Measurements from ENCODE around the gene TMEM245. TPM values are rescaled to one million over a fixed set of nuclear protein-coding genes. Genes with fewer than 3 reads are reported as not detected.

TMEM245 gene
- total and polyA plus RNA-seq, 2 donors (not counting 1 experiment from before 2014, with no cell fraction given), result 48.2 to 48.8 TPM

DNA sequence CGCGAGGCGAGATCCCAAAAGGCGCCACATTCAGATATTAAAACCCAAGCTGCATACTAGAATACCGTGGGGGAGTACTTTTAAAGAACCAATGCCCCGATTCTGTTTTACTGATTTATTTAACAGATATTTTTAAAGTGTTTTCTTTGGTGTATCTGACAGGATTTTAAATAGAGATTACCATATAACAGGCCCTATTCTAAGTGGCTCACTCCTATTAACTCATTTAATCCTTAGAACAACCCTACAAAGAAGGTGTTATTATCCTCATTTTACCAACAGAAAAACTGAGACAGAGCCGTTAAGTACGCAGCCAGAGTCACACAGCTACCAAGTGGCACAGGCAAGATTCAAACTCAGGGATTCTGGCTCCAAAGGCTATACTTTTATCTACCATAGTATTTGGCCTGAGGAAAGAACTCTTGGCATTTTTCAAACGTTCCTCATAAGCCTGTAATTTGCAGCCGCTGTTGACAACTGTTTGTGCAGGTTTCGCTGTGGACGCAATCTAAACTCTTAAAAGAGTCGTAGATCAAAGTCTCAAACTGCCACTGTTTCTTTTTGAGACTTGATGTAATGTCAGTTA lies 550 bp upstream of the TMEM245 start:
- no peak overlapping the region for H3K9ac ChIP-seq (ENCODE audit: insufficient read depth, low read length)
- no peaks in the 10 kb centered on the region for H4K20me1 ChIP-seq (ENCODE audit: control insufficient read depth, extremely low read depth, insufficient read depth, low read length)
- no peak for DNase-seq (ENCODE audit: low read depth in 2 of 2)
- H3K9me3 ChIP-seq (ENCODE audit: control insufficient read depth, insufficient read depth, low read depth, low read length), result no peaks in the 10 kb centered on the region
- TF ChIP-seq, protein P1, sequence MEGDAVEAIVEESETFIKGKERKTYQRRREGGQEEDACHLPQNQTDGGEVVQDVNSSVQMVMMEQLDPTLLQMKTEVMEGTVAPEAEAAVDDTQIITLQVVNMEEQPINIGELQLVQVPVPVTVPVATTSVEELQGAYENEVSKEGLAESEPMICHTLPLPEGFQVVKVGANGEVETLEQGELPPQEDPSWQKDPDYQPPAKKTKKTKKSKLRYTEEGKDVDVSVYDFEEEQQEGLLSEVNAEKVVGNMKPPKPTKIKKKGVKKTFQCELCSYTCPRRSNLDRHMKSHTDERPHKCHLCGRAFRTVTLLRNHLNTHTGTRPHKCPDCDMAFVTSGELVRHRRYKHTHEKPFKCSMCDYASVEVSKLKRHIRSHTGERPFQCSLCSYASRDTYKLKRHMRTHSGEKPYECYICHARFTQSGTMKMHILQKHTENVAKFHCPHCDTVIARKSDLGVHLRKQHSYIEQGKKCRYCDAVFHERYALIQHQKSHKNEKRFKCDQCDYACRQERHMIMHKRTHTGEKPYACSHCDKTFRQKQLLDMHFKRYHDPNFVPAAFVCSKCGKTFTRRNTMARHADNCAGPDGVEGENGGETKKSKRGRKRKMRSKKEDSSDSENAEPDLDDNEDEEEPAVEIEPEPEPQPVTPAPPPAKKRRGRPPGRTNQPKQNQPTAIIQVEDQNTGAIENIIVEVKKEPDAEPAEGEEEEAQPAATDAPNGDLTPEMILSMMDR (conservative IDR thresholded peaks at IDR 0.05 in 1 of 2, IDR thresholded peaks at IDR 0.05 in 1 of 2; ENCODE audit: low read depth in 1 of 2, low read length in 2 of 2), result no peak
- no peak for TF ChIP-seq EZH2 (IDR thresholded peaks at IDR 0.05; ENCODE audit: low read length, missing control alignments)
- H3K4me1 ChIP-seq (ENCODE audit: control insufficient read depth, extremely low read depth, insufficient read depth, low read length), result peaks cover 2% of the 10 kb centered on the region
- peak overlapping the region; percentile 1 for H3K4me2 ChIP-seq (ENCODE audit: extremely low read depth, insufficient read depth, low read length)
- H3K36me3 ChIP-seq (ENCODE audit: control insufficient read depth, insufficient read depth, low read length), result no peaks in the 10 kb centered on the region
- peak overlapping the region in 1 of 4 experiments; percentile 40 for H3K4me3 ChIP-seq (replicated peaks in 1 of 4; ENCODE audit: control extremely low read depth in 1 of 4, insufficient read depth in 1 of 4, low read depth in 3 of 4, low read length in 4 of 4)
- H3K27ac ChIP-seq (ENCODE audit: insufficient read depth, low read length), result no peak overlapping the region
- peaks cover 42% of the 10 kb centered on the region for H3K79me2 ChIP-seq (ENCODE audit: control insufficient read depth, insufficient read depth, low read length)
- H3K27me3 ChIP-seq (ENCODE audit: control insufficient read depth, insufficient read depth, low read length), result no peaks in the 10 kb centered on the region
- H2AFZ ChIP-seq (ENCODE audit: low read length), result no peak overlapping the region

DNA sequence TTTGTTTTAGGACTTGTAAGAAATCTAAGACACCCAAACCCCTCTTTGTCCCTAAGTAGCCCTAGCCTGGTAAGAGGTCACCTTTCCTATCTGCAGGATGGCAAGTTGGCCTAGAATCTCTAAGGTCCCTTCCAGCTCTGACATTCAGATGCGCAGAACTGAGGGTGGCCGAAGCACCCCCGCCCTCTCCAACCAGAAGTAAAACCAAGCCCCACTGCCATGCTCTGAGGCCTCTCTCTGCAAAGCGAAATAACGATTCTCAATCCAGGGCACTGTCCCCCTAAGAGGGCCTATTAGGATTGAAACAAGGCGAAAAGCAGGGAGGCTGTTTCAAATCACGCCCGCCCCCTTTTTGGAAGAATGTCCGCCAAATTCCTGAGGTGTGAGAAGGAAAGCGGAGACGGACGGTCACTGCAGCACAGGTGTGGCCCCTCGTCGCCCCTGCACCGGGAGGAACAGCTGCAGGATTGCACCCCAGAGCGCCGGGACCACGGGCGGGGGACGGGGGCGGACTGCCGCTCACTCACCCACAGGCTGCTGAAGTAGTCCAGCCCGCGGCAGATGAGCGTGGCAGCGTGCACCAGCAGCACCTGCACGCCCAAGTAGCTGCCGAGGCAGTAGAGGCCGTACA lies 824 bp downstream of the TMEM245 start:
- H2AFZ ChIP-seq (ENCODE audit: low read length), result no peak overlapping the region
- DNase-seq (ENCODE audit: low read depth in 2 of 2), result peak; percentile 16 to 32
- no peaks in the 10 kb centered on the region for H3K36me3 ChIP-seq (ENCODE audit: control insufficient read depth, insufficient read depth, low read length)
- no peaks in the 10 kb centered on the region for H3K27me3 ChIP-seq (ENCODE audit: control insufficient read depth, insufficient read depth, low read length)
- peaks cover 2% of the 10 kb centered on the region for H3K4me1 ChIP-seq (ENCODE audit: control insufficient read depth, extremely low read depth, insufficient read depth, low read length)
- peak overlapping the region; percentile 48 for H3K27ac ChIP-seq (ENCODE audit: insufficient read depth, low read length)
- TF ChIP-seq, protein P1 (conservative IDR thresholded peaks at IDR 0.05 in 1 of 2, IDR thresholded peaks at IDR 0.05 in 1 of 2; ENCODE audit: low read depth in 1 of 2, low read length in 2 of 2), result no peak
- no peak for TF ChIP-seq EZH2 (IDR thresholded peaks at IDR 0.05; ENCODE audit: low read length, missing control alignments)
- no peaks in the 10 kb centered on the region for H3K9me3 ChIP-seq (ENCODE audit: control insufficient read depth, insufficient read depth, low read depth, low read length)
- H3K4me3 ChIP-seq (replicated peaks in 1 of 4; ENCODE audit: control extremely low read depth in 1 of 4, insufficient read depth in 1 of 4, low read depth in 3 of 4, low read length in 4 of 4), result peak overlapping the region; percentile 74 to 88 (median 82)
- peaks cover 55% of the 10 kb centered on the region for H3K79me2 ChIP-seq (ENCODE audit: control insufficient read depth, insufficient read depth, low read length)
- no peaks in the 10 kb centered on the region for H4K20me1 ChIP-seq (ENCODE audit: control insufficient read depth, extremely low read depth, insufficient read depth, low read length)
- peak overlapping the region; percentile 85 for H3K4me2 ChIP-seq (ENCODE audit: extremely low read depth, insufficient read depth, low read length)
- H3K9ac ChIP-seq (ENCODE audit: insufficient read depth, low read length), result peak overlapping the region; percentile 77

DNA sequence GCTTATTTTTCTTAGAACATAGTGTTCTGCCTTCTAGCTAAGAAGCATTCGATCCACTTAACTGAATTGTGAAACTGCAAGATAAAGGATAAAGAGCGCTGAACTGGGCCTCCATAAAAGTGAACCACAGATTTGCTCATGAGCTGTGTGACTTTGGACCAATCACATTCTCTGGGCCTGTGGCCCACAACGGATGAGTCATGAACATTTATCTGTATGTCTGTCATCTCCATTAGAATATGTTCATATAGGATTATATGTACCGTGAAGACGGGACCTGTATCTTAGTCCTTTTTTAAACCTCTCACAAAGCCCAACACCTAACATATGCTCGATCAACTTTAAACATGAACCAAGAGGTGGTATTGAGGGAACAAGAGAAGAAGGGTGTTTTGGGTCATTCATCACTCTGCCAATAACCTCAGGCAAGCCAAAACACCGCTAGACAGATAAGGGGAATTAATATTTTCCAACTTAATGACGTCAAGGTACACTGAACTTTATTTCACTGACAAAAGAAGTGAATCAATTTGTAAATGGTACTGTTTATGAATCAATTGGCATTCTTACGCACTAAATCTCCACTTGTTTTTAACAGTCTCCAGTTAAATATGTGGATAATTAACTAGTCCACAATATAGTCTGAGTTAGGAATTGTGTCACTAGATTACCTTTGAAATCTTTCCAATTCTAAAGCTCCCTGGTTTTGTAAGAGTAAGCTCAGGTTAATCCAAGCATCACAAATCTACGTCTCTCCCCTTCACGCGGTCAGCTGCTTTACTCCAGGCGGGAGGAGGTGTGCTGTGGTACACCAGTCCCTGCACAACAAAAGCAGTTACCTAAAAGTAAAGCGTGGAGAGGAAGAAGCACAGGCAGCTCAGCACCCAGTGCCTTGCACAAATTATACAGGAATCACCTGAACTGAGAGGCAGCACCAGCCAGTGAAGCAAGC lies 1.6 kb downstream of the TMEM245 start:
- Histone ChIP-seq H4K20me1 (ENCODE audit: control insufficient read depth, extremely low read depth, insufficient read depth, low read length) (no peaks in the 10 kb centered on the region), H3K36me3 (ENCODE audit: control insufficient read depth, insufficient read depth, low read length) (no peaks in the 10 kb centered on the region), H3K27me3 (ENCODE audit: control insufficient read depth, insufficient read depth, low read length) (no peaks in the 10 kb centered on the region), H2AFZ (ENCODE audit: low read length) (no peak overlapping the region), H3K27ac (ENCODE audit: insufficient read depth, low read length) (peak overlapping the region; percentile 48), H3K4me2 (ENCODE audit: extremely low read depth, insufficient read depth, low read length) (peak overlapping the region; percentile 85), H3K4me1 (ENCODE audit: control insufficient read depth, extremely low read depth, insufficient read depth, low read length) (peaks cover 2% of the 10 kb centered on the region), H3K9me3 (ENCODE audit: control insufficient read depth, insufficient read depth, low read depth, low read length) (no peaks in the 10 kb centered on the region), H3K9ac (ENCODE audit: insufficient read depth, low read length) (peak overlapping the region; percentile 77), H3K79me2 (ENCODE audit: control insufficient read depth, insufficient read depth, low read length) (peaks cover 63% of the 10 kb centered on the region), H3K4me3 (replicated peaks in 1 of 4; ENCODE audit: control extremely low read depth in 1 of 4, insufficient read depth in 1 of 4, low read depth in 3 of 4, low read length in 4 of 4) (peak overlapping the region; percentile 74 to 88 (median 82))
- TF ChIP-seq EZH2 (IDR thresholded peaks at IDR 0.05; ENCODE audit: low read length, missing control alignments), result no peak
- TF ChIP-seq, protein P1 (conservative IDR thresholded peaks at IDR 0.05 in 1 of 2, IDR thresholded peaks at IDR 0.05 in 1 of 2; ENCODE audit: low read depth in 1 of 2, low read length in 2 of 2), result no peak
- DNase-seq (ENCODE audit: low read depth in 2 of 2), result peak; percentile 87 to 95
